Dedifferentiated amniotic fluid mesenchymal stem cell (primary cell): ENCODE measurements around the gene ELMO3.

Experiments used
- DNase-seq: peaks from one replicate; pipeline ENCODE4 v3.0.0-alpha.2; 2016; ENCODE audit errors: extremely low spot score

ELMO3 gene

GRCh38 chr16:67195676-67196075 lies 3.3 kb upstream of the ELMO3 start:
- no peak for DNase-seq

GRCh38 chr16:67196881-67197280 lies 2.0 kb upstream of the ELMO3 start:
- no peak for DNase-seq

GRCh38 chr16:67197704-67198103 lies 1.2 kb upstream of the ELMO3 start:
- DNase-seq = no peak

GRCh38 chr16:67198238-67198734 lies 645 bp upstream of the ELMO3 start:
- DNase-seq = no peak

GRCh38 chr16:67199808-67200198 lies 872 bp downstream of the ELMO3 start:
- DNase-seq = no peak

GRCh38 chr16:67200491-67200890 lies 1.6 kb downstream of the ELMO3 start:
- no peak for DNase-seq

- no peak for DNase-seq
Measured at GRCh38 chr16:67201411-67202345, 2.7 kb downstream of the ELMO3 start.

- DNase-seq = no peak
Measured at GRCh38 chr16:67202426-67202825, 3.5 kb downstream of the ELMO3 start.

- DNase-seq = no peak
Measured at GRCh38 chr16:67202956-67203493, 4.1 kb downstream of the ELMO3 start.

- no peak for DNase-seq
Measured at GRCh38 chr16:67204076-67204475, 5.1 kb downstream of the ELMO3 start.

- DNase-seq = no peak
Measured at GRCh38 chr16:67206129-67206837, 7.4 kb downstream of the ELMO3 start.

GRCh38 chr16:67206838-67207248 lies 7.9 kb downstream of the ELMO3 start:
- no peak for DNase-seq

- DNase-seq = no peak
Measured at GRCh38 chr16:67207249-67208091, 8.5 kb downstream of the ELMO3 start.

- no peak for DNase-seq
Measured at GRCh38 chr16:67208154-67208896, 9.4 kb downstream of the ELMO3 start.

GRCh38 chr16:67209565-67209964 lies 10.6 kb downstream of the ELMO3 start:
- no peak for DNase-seq

GRCh38 chr16:67210069-67210937 lies 11.4 kb downstream of the ELMO3 start:
- DNase-seq = no peak

GRCh38 chr16:67211674-67212073 lies 12.7 kb downstream of the ELMO3 start:
- DNase-seq = no peak

- no peak for DNase-seq
Measured at GRCh38 chr16:67212766-67213165, 13.8 kb downstream of the ELMO3 start.

- DNase-seq = no peak
Measured at GRCh38 chr16:67213197-67214019, 14.5 kb downstream of the ELMO3 start.
